OCI-LY7 (cell line): ENCODE results near the gene SLC37A1. TPM values are rescaled to one million over a fixed set of nuclear protein-coding genes. Genes with fewer than 3 reads are reported as not detected.

Source experiments
- BruUV-seq: library from RNA; stranded (reverse); fragments of 400-500 nt; replicated peaks from 2 replicates; lab custom pipeline; 2021; lab: Mats Ljungman, UMichigan
- CTCF ChIA-PET: fragments of 300-600 bp; sonication (Branson Sonifier 250); formaldehyde crosslinking; loops from one replicate; lab custom pipeline; 2022; ENCODE audit warnings: antibody characterized with exemption; ENCODE audit not compliant: unreplicated experiment; lab: Charles Lee
- POLR2A ChIA-PET: fragments of 300-600 bp; sonication (Branson Sonifier 250); formaldehyde crosslinking; loops from one replicate; lab custom pipeline; 2022; ENCODE audit warnings: antibody characterized with exemption; lab: Charles Lee
- DNase-seq: peaks from one replicate; pipeline ENCODE4 v3.0.0-alpha.2; 2015; ENCODE audit warnings: low spot score
- H2AFZ ChIP-seq: fragments of 200-600 bp; sonication (generic), shearing (Covaris generic); 2 replicates; pipeline ENCODE4 v1.6.1; 2014; ENCODE audit warnings: mild to moderate bottlenecking, antibody characterized with exemption, low read length, moderate library complexity
- H3K27ac ChIP-seq: fragments of 200-600 bp; sonication (generic); 2 replicates; pipeline ENCODE4 v1.5.1; 2014; ENCODE audit warnings: mixed run types, low read depth, mild to moderate bottlenecking, moderate library complexity, low read length, inconsistent platforms; ENCODE audit not compliant: poor library complexity, severe bottlenecking
- H3K36me3 ChIP-seq: fragments of 200-600 bp; sonication (generic); 2 replicates; pipeline ENCODE4 v1.6.1; 2014; ENCODE audit warnings: mild to moderate bottlenecking, antibody characterized with exemption, low read length, moderate library complexity, mixed read lengths; ENCODE audit not compliant: insufficient read depth
- H3K4me1 ChIP-seq: fragments of 200-600 bp; sonication (generic); 2 replicates; pipeline ENCODE4 v1.5.1; 2014; ENCODE audit warnings: mild to moderate bottlenecking, low read length; ENCODE audit not compliant: insufficient read depth, poor library complexity, severe bottlenecking
- H3K4me2 ChIP-seq: fragments of 200-600 bp; sonication (generic); 2 replicates; pipeline ENCODE4 v1.6.1; 2014; ENCODE audit warnings: mild to moderate bottlenecking, low read length
- H3K4me3 ChIP-seq: fragments of 200-600 bp; sonication (generic); 2 replicates; pipeline ENCODE4 v1.5.1; 2014; ENCODE audit warnings: mild to moderate bottlenecking, low read depth, low read length; ENCODE audit not compliant: poor library complexity, severe bottlenecking
- H3K79me2 ChIP-seq: fragments of 200-600 bp; sonication (generic); 2 replicates; pipeline ENCODE4 v1.6.1; 2016; ENCODE audit warnings: low read depth, mild to moderate bottlenecking, low read length, moderate library complexity, mixed read lengths; ENCODE audit not compliant: insufficient read depth
- H3K9me2 ChIP-seq: fragments of 200-600 bp; sonication (generic); 2 replicates; pipeline ENCODE4 v1.6.1; 2016; ENCODE audit warnings: mild to moderate bottlenecking, low read length, mixed read lengths; ENCODE audit not compliant: insufficient read depth
- H3K9me3 ChIP-seq: fragments of 200-600 bp; sonication (generic); 2 replicates; pipeline ENCODE4 v1.6.1; 2014; ENCODE audit warnings: mild to moderate bottlenecking, mixed run types, low read length, mixed read lengths
- H4K20me1 ChIP-seq: fragments of 200-600 bp; sonication (generic); 2 replicates; pipeline ENCODE4 v1.6.1; 2014; ENCODE audit warnings: mild to moderate bottlenecking, antibody characterized with exemption, low read length, moderate library complexity, mixed read lengths; ENCODE audit not compliant: insufficient read depth
- CTCF ChIP-seq: fragments of 200-600 bp; sonication (generic); conservative IDR thresholded peaks from 2 replicates; pipeline ENCODE4 v1.5.1; 2014; ENCODE audit warnings: mild to moderate bottlenecking, antibody characterized with exemption, low read length, moderate library complexity, mixed read lengths
- EZH2phosphoT487 ChIP-seq: fragments of 200-600 bp; sonication (generic); IDR thresholded peaks from 2 replicates; pipeline ENCODE4 v1.6.1; 2018; ENCODE audit warnings: low read depth, borderline replicate concordance, mild to moderate bottlenecking, mixed run types, antibody characterized with exemption, low read length, moderate library complexity, mixed read lengths
- intact Hi-C: fragments of 100-400 bp; cut with micrococcal nuclease; formaldehyde crosslinking; loops from one replicate; pipeline ENCODE4 v1.10.0; 2022; ENCODE audit not compliant: unreplicated experiment
- total RNA-seq, 2 experiments: library from RNA; depleted of rRNA in 1 of 2; stranded (reverse); fragments of >200 nt in 1 of 2; shearing (Covaris generic) in 1 of 2; gene quantifications; 2 replicates each; pipeline ENCODE4 v1.2.3, GENCODE V29; 2014 to 2022

The SLC37A1 gene
- total RNA-seq, 2 experiments from 2014 or later: 22.5 to 27.6 TPM

DNA sequence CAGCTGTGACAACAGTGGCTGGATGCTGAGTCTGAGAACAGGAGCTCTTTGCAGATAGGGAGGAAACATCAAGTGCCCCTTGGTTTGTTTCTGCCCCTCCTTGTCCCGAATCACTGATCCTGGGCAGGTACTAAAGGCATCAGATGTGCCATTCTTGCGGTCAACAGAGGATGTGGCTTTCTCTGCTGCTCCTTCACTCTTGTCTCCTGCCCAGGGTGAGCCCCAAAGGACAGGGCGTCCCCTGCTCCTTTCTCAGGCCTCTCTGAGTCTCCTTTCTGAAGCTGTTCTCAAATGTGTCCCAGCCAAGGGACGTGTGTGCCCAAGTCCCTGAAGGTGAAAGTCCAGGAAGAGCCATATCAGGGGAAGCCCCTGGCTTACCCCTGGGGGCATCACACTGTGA lies 31.7 kb downstream of the SLC37A1 start:
- Histone ChIP-seq H3K4me2 (no peak overlapping the region), H3K27ac (no peak overlapping the region), H3K36me3 (peaks cover 56% of the 10 kb centered on the region), H3K79me2 (no peaks in the 10 kb centered on the region), H3K9me3 (no peaks in the 10 kb centered on the region), H3K4me1 (no peaks in the 10 kb centered on the region), H3K9me2 (no peaks in the 10 kb centered on the region), H4K20me1 (no peaks in the 10 kb centered on the region), H2AFZ (no peak overlapping the region), H3K4me3 (no peak overlapping the region)
- no peak for DNase-seq
- intact Hi-C loops: no loop called here
- BruUV-seq: no TSS peak
- TF ChIP-seq CTCF (no peak), EZH2phosphoT487 (no peak)
- ChIA-PET CTCF (no interaction called here), POLR2A (no interaction called here)

- Histone ChIP-seq H3K9me3 (no peaks in the 10 kb centered on the region), H3K4me3 (no peak overlapping the region), H3K79me2 (no peaks in the 10 kb centered on the region), H2AFZ (no peak overlapping the region), H3K4me1 (no peaks in the 10 kb centered on the region), H3K27ac (no peak overlapping the region), H3K4me2 (no peak overlapping the region), H3K9me2 (no peaks in the 10 kb centered on the region), H4K20me1 (no peaks in the 10 kb centered on the region), H3K36me3 (peaks cover 60% of the 10 kb centered on the region)
- no peak for DNase-seq
- intact Hi-C loops: no loop called here
- TF ChIP-seq EZH2phosphoT487: no peak
- TF ChIP-seq CTCF: no peak
- CTCF ChIA-PET: no interaction called here
- POLR2A ChIA-PET: no interaction called here
- BruUV-seq: no TSS peak
Measured at GRCh38 chr21:42545745-42546144, 32.1 kb downstream of the SLC37A1 start.

GRCh38 chr21:42546433-42546832 lies 32.8 kb downstream of the SLC37A1 start:
- Histone ChIP-seq H3K4me3 (no peak overlapping the region), H4K20me1 (no peaks in the 10 kb centered on the region), H3K79me2 (no peaks in the 10 kb centered on the region), H3K4me1 (no peaks in the 10 kb centered on the region), H3K9me3 (no peaks in the 10 kb centered on the region), H3K9me2 (no peaks in the 10 kb centered on the region), H2AFZ (no peak overlapping the region), H3K27ac (no peak overlapping the region), H3K4me2 (no peak overlapping the region), H3K36me3 (peaks cover 57% of the 10 kb centered on the region)
- no peak for DNase-seq
- intact Hi-C loops: no loop called here
- no TSS peak for BruUV-seq
- CTCF ChIA-PET: no interaction called here
- TF ChIP-seq EZH2phosphoT487 (no peak), CTCF (no peak)
- POLR2A ChIA-PET: no interaction called here
